Measurements from ENCODE around the gene TEX9.

DNA sequence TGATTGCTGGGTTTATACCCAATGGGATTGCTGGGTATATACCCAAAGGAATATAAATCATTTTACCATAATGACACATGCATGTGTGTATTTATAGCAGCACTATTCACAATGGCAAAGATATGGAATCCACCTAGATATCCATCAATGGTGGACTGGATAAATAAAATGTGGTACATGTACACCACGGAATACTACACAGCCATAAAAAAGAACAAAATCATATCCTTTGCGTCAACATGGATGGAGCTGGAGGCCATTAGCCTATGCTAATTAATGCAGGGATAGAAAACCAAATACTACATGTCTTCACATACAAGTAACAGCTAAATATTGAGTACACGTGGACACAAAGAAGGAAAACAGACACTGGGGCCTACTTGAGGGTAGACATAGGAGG, 77.1 kb downstream of the TEX9 start:
- no peak for TF ChIP-seq POLR2A (IDR thresholded peaks at IDR 0.05; ENCODE audit: low read length)
- no peak for TF ChIP-seq GATA1 (IDR thresholded peaks at IDR 0.05; ENCODE audit: low read depth, low read length)

Data from erythroblast (primary cell).